Fibroblast of upper back skin (primary cell): ENCODE data around the gene NOP56.
A peak's percentile ranks its signal among the peaks of the same experiment; 100 is the strongest.

Experiments used
- DNase-seq: peaks from one replicate; pipeline ENCODE4 v3.0.0-alpha.2; 2013

The NOP56 gene, protein sequence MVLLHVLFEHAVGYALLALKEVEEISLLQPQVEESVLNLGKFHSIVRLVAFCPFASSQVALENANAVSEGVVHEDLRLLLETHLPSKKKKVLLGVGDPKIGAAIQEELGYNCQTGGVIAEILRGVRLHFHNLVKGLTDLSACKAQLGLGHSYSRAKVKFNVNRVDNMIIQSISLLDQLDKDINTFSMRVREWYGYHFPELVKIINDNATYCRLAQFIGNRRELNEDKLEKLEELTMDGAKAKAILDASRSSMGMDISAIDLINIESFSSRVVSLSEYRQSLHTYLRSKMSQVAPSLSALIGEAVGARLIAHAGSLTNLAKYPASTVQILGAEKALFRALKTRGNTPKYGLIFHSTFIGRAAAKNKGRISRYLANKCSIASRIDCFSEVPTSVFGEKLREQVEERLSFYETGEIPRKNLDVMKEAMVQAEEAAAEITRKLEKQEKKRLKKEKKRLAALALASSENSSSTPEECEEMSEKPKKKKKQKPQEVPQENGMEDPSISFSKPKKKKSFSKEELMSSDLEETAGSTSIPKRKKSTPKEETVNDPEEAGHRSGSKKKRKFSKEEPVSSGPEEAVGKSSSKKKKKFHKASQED

GRCh38 chr20:2651772-2652723 is at the start of gene NOP56:
TSS of gene NOP56 (plus strand) at chr20:2652632. CDS start at chr20:2652661, 29 bp downstream.
- DNase-seq, result peak; percentile 88

GRCh38 chr20:2602746-2603145 is 49.7 kb upstream of the NOP56 start:
- no peak for DNase-seq

DNA sequence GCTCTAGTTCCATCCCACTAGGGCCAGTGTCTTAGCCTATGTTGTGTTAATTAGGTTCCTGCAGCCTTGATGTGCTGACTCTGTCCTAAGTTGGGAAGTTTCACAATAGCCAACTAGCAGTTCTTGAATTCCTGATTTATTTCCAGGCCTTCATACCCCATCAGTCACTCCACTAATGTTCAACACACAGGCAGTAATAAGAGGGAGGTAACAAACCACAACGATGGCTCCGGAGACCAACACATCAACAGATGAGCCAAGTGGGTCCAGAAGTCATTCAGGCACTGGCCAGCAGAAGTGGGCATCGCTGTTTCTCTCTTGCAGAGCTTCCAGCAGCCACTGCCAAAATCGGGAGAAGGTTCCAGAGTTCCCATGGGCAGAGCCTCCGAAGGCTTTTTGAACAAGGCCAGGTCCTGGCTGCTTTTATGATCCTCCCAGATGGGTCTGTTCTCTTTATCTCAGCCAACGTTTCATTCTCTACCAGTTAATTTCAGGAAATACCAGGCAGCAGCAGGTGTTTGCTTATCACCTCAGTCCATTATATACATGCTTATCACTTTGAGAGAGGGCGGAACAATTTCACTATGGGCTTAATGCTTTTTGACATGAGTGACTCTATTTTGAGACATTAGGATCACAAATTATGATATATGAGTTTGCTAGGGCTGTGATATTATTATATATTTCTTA is 48.5 kb upstream of the NOP56 start:
- no peak for DNase-seq

- DNase-seq, result no peak
These were observed 48.0 kb upstream of the NOP56 start for GRCh38 chr20:2604506-2604835.

DNA sequence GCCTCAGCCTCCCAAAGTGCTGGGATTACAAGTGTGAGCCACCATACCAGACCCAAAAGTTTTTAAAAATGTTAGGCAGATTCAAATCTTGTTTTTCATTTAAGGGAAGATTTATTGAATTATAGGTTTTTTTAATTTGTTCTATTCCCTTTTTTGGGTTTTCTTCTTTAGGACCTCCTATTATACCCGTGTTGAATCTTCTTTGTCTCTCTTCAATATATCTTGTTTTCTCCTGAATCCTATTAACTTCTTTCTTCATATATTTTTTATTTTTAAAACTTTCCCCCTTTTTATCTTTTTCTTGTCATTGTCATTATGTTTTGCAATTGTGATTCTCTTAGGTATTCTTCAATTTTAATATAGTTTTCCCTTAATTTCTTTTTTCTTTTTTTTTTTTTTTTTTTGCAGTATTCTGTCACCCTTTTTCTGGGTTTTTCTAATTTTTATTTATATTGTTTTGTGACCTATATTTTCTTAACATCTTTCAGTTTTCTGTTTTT is 45.9 kb upstream of the NOP56 start:
- DNase-seq, result no peak

- DNase-seq, result no peak
These were observed 42.1 kb upstream of the NOP56 start for GRCh38 chr20:2610326-2610725.

DNA sequence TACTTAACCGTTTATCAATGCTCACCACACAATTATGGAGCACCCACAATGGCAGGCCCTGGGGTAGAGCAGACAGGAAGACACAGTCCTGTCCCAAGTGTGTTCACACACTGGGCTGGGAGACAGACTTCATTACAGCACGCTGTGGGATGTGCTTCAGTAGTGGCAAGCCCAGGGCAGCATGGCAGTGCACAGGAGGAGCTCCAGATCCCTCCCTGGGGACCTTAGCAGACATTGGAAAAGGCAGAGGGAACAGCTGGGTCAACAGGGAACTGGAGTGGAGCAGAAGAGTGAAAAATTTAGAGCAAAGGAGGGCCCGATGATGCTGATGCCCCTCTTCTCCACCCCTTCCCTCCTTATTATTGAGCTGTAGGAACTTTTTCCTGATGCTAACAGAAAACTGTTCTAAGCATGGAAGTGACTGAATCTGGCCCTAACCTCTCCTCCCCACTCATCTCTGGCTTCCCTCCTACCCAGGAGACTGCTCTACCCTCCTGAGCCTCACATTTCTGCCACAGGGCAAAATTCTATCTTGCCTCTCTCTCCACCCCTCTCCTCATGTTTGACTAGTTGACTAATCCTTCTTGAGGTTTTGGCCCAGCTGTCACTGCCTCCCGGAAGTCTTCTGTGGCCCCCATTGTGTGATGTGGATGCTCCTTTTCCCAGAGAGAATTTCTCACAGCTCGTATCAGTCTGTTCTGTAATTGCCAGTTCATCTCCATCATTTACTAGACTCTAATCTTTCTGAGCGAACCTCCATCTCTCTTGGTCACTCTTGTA is 41.3 kb upstream of the NOP56 start:
- DNase-seq, result no peak

DNA sequence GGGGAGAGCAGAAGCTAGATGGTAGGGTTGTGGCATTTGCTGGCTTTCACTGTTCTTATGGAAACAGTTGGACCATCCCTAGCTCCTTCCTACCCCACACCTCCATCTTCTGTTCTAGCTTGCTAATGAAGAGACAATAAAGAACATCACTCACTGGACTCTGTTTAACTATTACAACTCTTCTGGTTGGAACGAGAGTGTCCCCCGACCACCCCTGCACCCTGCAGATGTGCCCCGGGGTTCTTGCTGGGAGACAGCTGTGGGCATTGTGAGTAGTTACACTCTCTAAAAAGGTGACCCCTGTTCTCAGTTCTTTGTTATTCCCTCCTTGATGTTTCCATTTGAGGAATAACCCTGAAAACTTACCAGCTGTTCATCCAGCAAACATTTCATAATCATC is 40.4 kb upstream of the NOP56 start:
- no peak for DNase-seq

DNA sequence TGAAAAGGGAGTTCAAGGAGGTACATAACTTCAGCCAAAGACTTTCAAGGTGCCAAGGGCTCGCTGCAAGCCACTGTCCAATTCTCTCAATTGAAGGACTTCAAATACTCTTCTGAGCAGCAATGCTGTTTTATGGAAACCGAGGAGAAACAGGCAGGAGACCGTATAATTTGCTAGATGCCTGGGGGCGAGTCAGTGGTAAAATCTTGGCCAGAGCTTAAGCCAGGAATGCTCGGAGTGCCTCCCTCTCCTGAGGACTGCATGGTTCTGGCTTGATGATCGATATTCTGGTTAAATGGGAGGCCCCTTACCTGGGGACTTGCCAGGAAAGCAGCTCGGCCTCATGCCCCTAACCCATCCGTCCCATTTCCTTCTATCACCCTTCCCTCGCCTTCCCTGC is 35.8 kb upstream of the NOP56 start:
- no peak for DNase-seq

GRCh38 chr20:2617099-2617714 is 35.2 kb upstream of the NOP56 start:
- no peak for DNase-seq

- DNase-seq, result no peak
These were observed 33.6 kb upstream of the NOP56 start for GRCh38 chr20:2618815-2619214.

DNA sequence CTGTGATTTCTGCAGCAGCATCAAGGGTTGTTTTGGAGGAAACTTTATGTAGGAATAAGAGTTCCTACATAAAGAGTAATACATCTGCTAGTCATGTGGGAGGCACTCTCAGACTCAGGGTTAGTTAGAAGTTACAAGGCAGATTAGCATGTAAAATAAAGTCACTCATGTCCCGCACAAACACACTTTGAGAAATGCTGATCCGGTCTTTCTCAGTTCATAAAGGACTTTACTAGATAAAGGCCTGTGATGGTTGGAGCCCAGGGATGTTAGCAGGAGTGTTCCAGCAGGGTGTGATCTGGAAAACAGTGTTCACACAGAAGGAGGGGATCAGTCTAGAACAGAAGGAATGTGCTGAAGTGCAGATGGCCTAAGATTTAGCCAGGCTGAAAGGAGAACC is 33.1 kb upstream of the NOP56 start:
- DNase-seq, result no peak

GRCh38 chr20:2619961-2620595 is 32.4 kb upstream of the NOP56 start:
- DNase-seq, result no peak

GRCh38 chr20:2624190-2624589 is 28.2 kb upstream of the NOP56 start:
- DNase-seq, result no peak

GRCh38 chr20:2625062-2625461 is 27.4 kb upstream of the NOP56 start:
- DNase-seq, result no peak

- DNase-seq, result peak; percentile 43
These were observed 25.4 kb upstream of the NOP56 start for GRCh38 chr20:2626853-2627541.

- DNase-seq, result no peak
These were observed 21.2 kb upstream of the NOP56 start for GRCh38 chr20:2631228-2631627.

GRCh38 chr20:2633381-2633780 is 19.1 kb upstream of the NOP56 start:
- no peak for DNase-seq

- no peak for DNase-seq
These were observed 15.2 kb upstream of the NOP56 start for GRCh38 chr20:2637246-2637645.

DNA sequence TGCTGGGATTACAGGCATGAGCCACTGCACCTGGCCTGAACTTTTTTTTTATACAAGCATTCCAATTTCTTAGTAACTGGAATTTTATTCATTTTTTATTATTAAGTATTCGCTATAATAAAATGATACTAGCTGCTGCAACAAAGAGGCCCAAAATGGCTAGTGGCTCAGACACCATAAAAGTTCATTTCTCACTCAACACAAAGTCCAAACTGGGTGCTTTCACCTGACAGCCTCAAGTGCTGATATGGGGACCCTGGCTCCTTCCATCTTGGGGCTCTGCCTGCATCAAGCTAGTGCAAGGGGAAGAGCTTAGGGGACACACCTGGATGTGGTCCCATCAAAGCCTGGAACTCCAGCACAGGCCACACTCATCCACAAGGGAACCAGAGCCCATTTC is 12.2 kb upstream of the NOP56 start:
- no peak for DNase-seq
